ENCODE measurements around the gene PLN. TPM values are rescaled to one million over a fixed set of nuclear protein-coding genes. Genes with fewer than 3 reads are reported as not detected.

Gene PLN
- total and polyA plus RNA-seq, 9 of the 15 experiments (the other 6 are each of a cell fraction or from before 2014, with no cell fraction given): 0.03 to 0.30 (median 0.03) TPM; not detected in 6

DNA sequence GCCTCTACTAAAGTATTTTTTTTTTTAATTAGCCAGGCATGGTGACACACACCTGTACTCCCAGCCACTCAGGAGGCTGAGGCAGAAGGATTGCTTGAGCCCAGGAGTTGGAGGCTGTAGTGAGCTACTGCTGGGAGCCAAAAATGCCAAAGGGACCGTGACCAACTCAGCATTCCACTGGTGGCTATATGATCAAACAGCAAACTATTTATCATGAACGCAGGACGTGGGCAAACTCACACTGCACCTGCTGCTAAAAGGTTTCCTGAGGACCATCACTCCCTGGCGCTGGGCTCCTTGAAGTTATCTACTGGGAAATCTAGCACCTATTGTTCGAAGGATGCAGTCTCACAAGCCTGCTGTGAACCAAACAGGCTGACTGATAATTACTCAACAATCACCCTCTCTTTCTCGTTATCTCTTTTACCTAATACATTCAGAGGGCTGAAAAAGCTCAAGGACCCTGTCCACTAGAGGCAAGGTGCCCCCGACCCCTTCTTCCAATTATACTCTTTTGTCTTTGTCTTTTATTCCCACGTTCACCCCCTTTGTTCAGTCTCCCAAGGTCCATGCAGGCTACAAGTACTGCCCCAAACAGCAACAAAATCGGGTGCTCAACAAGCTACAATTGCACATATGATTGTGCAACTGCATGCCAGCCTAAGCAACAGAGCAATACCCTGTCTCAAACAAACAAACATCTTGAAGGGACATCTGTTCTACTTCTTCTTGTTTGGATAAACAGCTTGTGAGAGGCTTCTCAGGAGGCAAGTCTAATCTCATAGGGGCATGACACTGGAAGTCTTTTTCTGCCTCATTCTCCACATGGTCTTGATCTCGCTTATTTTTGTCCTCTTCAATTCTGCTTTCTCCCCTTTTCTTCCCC is 47.7 kb upstream of the PLN start:
- Histone ChIP-seq H3K4me1 (replicated peaks in 1 of 2; ENCODE audit: control insufficient read depth in 2 of 2, insufficient read depth in 2 of 2, low read length in 2 of 2) (peaks cover 0 to 2% of the 10 kb centered on the region in 2 experiments; a peak in 1 of 5 replicates), H2AFZ (ENCODE audit: low read depth, low read length) (no peak overlapping the region), H3K9ac (ENCODE audit: insufficient read depth in 1 of 2, low read depth in 2 of 2, low read length in 2 of 2) (no peak overlapping the region), H4K20me1 (replicated peaks; ENCODE audit: control insufficient read depth, insufficient read depth, low read length) (no peaks in the 10 kb centered on the region), H3K4me3 (no peak overlapping the region), H3K9me1 (ENCODE audit: control insufficient read depth, insufficient read depth, low read length) (no peaks in the 10 kb centered on the region), H3K36me3 (ENCODE audit: control insufficient read depth, insufficient read depth, low read length) (peaks cover 6% of the 10 kb centered on the region; the same call in 2 of the 3 replicates), H3K9me3 (replicated peaks; ENCODE audit: control insufficient read depth, insufficient read depth, low read depth, low read length) (no peaks in the 10 kb centered on the region), H3K79me2 (ENCODE audit: control insufficient read depth, insufficient read depth, low read length) (no peaks in the 10 kb centered on the region), H3K4me2 (ENCODE audit: insufficient read depth, low read length) (no peak overlapping the region), H3K27me3 (ENCODE audit: control insufficient read depth in 2 of 2, insufficient read depth in 2 of 2, low read length in 2 of 2) (no peaks in the 10 kb centered on the region), H3K27ac (ENCODE audit: extremely low read depth, low read depth, low read length) (no peak overlapping the region)
- CTCF ChIA-PET (ENCODE audit: low intra/inter-chr PET ratio): no interaction called here
- intact Hi-C loops (cut with micrococcal nuclease) (no loop called here), in situ Hi-C loops (cut with MboI) (no loop called here)
- no TSS peak for BruUV-seq (replicated peaks)
- DNase-seq (ENCODE audit: extremely low read depth in 1 of 4, low spot score in 3 of 4) (no peak), ATAC-seq (no peak), FAIRE-seq (no peak)
- 67% methylated on average over 10 of the region's 10 CpGs for WGBS (ENCODE audit: insufficient coverage, low coverage, missing lambda C conversion rate)
- POLR2A ChIA-PET: interaction anchor here (1.5 kb wide), 1 partner anchor 22 kb away, joined by 3 read pairs; no protein-coding TSS in a partner anchor
- TF ChIP-seq POLR2A (conservative IDR thresholded peaks at IDR 0.05) (no peak), ADNP (tag; IDR thresholded peaks at IDR 0.05) (no peak), DMBX1 (CRISPR knock-in tag; IDR thresholded peaks at IDR 0.05; ENCODE audit: borderline replicate concordance) (no peak), CTBP1 (IDR thresholded peaks at IDR 0.05; ENCODE audit: borderline replicate concordance) (no peak), ZNF76 (CRISPR knock-in tag; IDR thresholded peaks at IDR 0.05; ENCODE audit: borderline replicate concordance) (no peak), NR1H2 (CRISPR knock-in tag; IDR thresholded peaks at IDR 0.05) (no peak), TRIM28 (IDR thresholded peaks at IDR 0.05) (no peak), SAP30 (IDR thresholded peaks at IDR 0.05; ENCODE audit: borderline replicate concordance, insufficient read depth, low read depth, low read length, poor library complexity, severe bottlenecking) (no peak), SMARCB1 (IDR thresholded peaks at IDR 0.05; ENCODE audit: insufficient read length, low read depth) (no peak), ZNF780A (CRISPR knock-in tag; IDR thresholded peaks at IDR 0.05) (no peak)
- TF ChIP-seq, protein P1, sequence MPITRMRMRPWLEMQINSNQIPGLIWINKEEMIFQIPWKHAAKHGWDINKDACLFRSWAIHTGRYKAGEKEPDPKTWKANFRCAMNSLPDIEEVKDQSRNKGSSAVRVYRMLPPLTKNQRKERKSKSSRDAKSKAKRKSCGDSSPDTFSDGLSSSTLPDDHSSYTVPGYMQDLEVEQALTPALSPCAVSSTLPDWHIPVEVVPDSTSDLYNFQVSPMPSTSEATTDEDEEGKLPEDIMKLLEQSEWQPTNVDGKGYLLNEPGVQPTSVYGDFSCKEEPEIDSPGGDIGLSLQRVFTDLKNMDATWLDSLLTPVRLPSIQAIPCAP (CRISPR knock-in tag; IDR thresholded peaks at IDR 0.05; ENCODE audit: borderline replicate concordance): no peak
- TF ChIP-seq, protein P2, sequence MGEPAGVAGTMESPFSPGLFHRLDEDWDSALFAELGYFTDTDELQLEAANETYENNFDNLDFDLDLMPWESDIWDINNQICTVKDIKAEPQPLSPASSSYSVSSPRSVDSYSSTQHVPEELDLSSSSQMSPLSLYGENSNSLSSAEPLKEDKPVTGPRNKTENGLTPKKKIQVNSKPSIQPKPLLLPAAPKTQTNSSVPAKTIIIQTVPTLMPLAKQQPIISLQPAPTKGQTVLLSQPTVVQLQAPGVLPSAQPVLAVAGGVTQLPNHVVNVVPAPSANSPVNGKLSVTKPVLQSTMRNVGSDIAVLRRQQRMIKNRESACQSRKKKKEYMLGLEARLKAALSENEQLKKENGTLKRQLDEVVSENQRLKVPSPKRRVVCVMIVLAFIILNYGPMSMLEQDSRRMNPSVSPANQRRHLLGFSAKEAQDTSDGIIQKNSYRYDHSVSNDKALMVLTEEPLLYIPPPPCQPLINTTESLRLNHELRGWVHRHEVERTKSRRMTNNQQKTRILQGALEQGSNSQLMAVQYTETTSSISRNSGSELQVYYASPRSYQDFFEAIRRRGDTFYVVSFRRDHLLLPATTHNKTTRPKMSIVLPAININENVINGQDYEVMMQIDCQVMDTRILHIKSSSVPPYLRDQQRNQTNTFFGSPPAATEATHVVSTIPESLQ (CRISPR knock-in tag; IDR thresholded peaks at IDR 0.05): no peak
